ENCODE results near the gene REEP1.

DNA sequence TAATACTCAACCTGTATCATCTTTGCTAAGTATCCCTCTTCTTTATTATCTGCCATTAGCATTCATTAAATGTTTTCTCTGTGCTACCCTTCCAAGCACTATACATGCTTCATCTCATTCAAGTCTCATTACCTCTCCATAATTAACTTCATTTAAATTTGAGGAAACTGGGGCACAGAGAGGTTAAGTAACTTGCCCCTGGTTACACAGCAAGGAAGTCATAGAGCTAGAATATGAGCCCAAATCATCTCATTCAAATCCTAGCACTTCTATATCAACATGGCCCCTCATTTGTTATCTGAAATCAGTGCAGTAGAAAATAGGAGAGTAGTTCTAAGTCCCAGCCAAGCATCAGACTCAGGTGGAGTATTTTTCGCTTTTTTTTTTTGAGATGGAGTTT is 133.8 kb downstream of the REEP1 start:
- TF ChIP-seq, protein P1, sequence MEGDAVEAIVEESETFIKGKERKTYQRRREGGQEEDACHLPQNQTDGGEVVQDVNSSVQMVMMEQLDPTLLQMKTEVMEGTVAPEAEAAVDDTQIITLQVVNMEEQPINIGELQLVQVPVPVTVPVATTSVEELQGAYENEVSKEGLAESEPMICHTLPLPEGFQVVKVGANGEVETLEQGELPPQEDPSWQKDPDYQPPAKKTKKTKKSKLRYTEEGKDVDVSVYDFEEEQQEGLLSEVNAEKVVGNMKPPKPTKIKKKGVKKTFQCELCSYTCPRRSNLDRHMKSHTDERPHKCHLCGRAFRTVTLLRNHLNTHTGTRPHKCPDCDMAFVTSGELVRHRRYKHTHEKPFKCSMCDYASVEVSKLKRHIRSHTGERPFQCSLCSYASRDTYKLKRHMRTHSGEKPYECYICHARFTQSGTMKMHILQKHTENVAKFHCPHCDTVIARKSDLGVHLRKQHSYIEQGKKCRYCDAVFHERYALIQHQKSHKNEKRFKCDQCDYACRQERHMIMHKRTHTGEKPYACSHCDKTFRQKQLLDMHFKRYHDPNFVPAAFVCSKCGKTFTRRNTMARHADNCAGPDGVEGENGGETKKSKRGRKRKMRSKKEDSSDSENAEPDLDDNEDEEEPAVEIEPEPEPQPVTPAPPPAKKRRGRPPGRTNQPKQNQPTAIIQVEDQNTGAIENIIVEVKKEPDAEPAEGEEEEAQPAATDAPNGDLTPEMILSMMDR (IDR thresholded peaks at IDR 0.05; ENCODE audit: control extremely low read depth in 1 of 3, insufficient read depth in 1 of 3, low read depth in 1 of 3, low read length in 3 of 3), result no peak
- TF ChIP-seq TCF12 (IDR thresholded peaks at IDR 0.05; ENCODE audit: low read depth, low read length) (no peak), RAD21 (IDR thresholded peaks at IDR 0.05 in 1 of 2, conservative IDR thresholded peaks at IDR 0.05 in 1 of 2; ENCODE audit: low read depth in 2 of 2, low read length in 2 of 2) (no peak), SIN3A (conservative IDR thresholded peaks at IDR 0.05 in 1 of 2, IDR thresholded peaks at IDR 0.05 in 1 of 2; ENCODE audit: low read depth in 1 of 2, low read length in 2 of 2) (no peak), POLR2AphosphoS5 (IDR thresholded peaks at IDR 0.05; ENCODE audit: low read depth, low read length) (no peak)

Measured in H1 (cell line).